ENCODE data around the gene NVL. TPM values are rescaled to one million over a fixed set of nuclear protein-coding genes. Genes with fewer than 3 reads are reported as not detected.
A peak's percentile ranks its signal among the peaks of the same experiment; 100 is the strongest.

NVL gene
- total and polyA plus RNA-seq, 10 of the 15 experiments (the other 5 are each of a cell fraction or from before 2014, with no cell fraction given), result 20.3 to 49.6 (median 35.2) TPM

- TF ChIP-seq, protein P1, sequence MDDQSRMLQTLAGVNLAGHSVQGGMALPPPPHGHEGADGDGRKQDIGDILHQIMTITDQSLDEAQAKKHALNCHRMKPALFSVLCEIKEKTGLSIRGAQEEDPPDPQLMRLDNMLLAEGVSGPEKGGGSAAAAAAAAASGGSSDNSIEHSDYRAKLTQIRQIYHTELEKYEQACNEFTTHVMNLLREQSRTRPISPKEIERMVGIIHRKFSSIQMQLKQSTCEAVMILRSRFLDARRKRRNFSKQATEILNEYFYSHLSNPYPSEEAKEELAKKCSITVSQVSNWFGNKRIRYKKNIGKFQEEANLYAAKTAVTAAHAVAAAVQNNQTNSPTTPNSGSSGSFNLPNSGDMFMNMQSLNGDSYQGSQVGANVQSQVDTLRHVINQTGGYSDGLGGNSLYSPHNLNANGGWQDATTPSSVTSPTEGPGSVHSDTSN (IDR thresholded peaks at IDR 0.05; ENCODE audit: insufficient replicate concordance, low read depth, low read length), result peak; percentile 67
- TF ChIP-seq, protein P2, sequence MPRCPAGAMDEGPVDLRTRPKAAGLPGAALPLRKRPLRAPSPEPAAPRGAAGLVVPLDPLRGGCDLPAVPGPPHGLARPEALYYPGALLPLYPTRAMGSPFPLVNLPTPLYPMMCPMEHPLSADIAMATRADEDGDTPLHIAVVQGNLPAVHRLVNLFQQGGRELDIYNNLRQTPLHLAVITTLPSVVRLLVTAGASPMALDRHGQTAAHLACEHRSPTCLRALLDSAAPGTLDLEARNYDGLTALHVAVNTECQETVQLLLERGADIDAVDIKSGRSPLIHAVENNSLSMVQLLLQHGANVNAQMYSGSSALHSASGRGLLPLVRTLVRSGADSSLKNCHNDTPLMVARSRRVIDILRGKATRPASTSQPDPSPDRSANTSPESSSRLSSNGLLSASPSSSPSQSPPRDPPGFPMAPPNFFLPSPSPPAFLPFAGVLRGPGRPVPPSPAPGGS (IDR thresholded peaks at IDR 0.05; ENCODE audit: borderline replicate concordance, insufficient read depth, low read depth, low read length, poor library complexity, severe bottlenecking), result no peak
- no peak for TF ChIP-seq SMAD5 (IDR thresholded peaks at IDR 0.05; ENCODE audit: low read depth)
- TF ChIP-seq BCLAF1 (IDR thresholded peaks at IDR 0.05), result no peak
Observed at GRCh38 chr1:224333939-224334786, 4.2 kb upstream of the NVL start (continued).
